ENCODE results near the gene GFPT1. TPM values are rescaled to one million over a fixed set of nuclear protein-coding genes. Genes with fewer than 3 reads are reported as not detected.

GFPT1 gene
- total and polyA plus RNA-seq, 3 experiments from 2014 or later, result 10.7 to 40.0 (median 38.7) TPM

GRCh38 chr2:69296421-69296820 lies 90.6 kb downstream of the GFPT1 start:
- CTCF ChIA-PET, result no interaction called here
- H3K9me3 ChIP-seq (ENCODE audit: low read length), result no peaks in the 10 kb centered on the region
- H3K4me1 ChIP-seq (ENCODE audit: insufficient read depth, low read length), result no peaks in the 10 kb centered on the region
- DNase-seq, result no peak
- no peaks in the 10 kb centered on the region for H3K36me3 ChIP-seq (ENCODE audit: insufficient read depth, low read length)
- no peaks in the 10 kb centered on the region for H3K4me1 Mint-ChIP-seq
- no peak overlapping the region for H3K27ac Mint-ChIP-seq
- POLR2A ChIA-PET, result no interaction called here
- H3K4me3 Mint-ChIP-seq, result no peak overlapping the region
- no peaks in the 10 kb centered on the region for H3K27me3 ChIP-seq (ENCODE audit: insufficient read depth, low read length, poor library complexity, severe bottlenecking)
- peaks cover 4 to 32% of the 10 kb centered on the region in 2 donors for H3K27me3 Mint-ChIP-seq
- no peaks in the 10 kb centered on the region for H3K9me3 Mint-ChIP-seq
- H3K27ac ChIP-seq (ENCODE audit: low read depth, low read length), result no peak overlapping the region
- H3K36me3 Mint-ChIP-seq, result no peaks in the 10 kb centered on the region
- no peak overlapping the region for H3K4me3 ChIP-seq (ENCODE audit: low read length)

- Mint-ChIP-seq H3K27ac (no peak overlapping the region), H3K4me3 (no peak overlapping the region), H3K36me3 (no peaks in the 10 kb centered on the region), H3K9me3 (no peaks in the 10 kb centered on the region), H3K27me3 (peaks cover 7 to 36% of the 10 kb centered on the region in 2 donors), H3K4me1 (no peaks in the 10 kb centered on the region)
- Histone ChIP-seq H3K36me3 (ENCODE audit: insufficient read depth, low read length) (no peaks in the 10 kb centered on the region), H3K9me3 (ENCODE audit: low read length) (no peaks in the 10 kb centered on the region), H3K27me3 (ENCODE audit: insufficient read depth, low read length, poor library complexity, severe bottlenecking) (no peaks in the 10 kb centered on the region), H3K4me3 (ENCODE audit: low read length) (no peak overlapping the region), H3K27ac (ENCODE audit: low read depth, low read length) (no peak overlapping the region), H3K4me1 (ENCODE audit: insufficient read depth, low read length) (no peaks in the 10 kb centered on the region)
- POLR2A ChIA-PET, result no interaction called here
- no peak for DNase-seq
- CTCF ChIA-PET, result no interaction called here
Measured at GRCh38 chr2:69292256-69292655, 94.8 kb downstream of the GFPT1 start.

GRCh38 chr2:69291721-69292120 lies 95.3 kb downstream of the GFPT1 start:
- H3K36me3 Mint-ChIP-seq, result no peaks in the 10 kb centered on the region
- ChIA-PET CTCF (no interaction called here), POLR2A (interaction anchor here (0.6 kb wide), 1 partner anchor 22 kb away, joined by 3 read pairs; no protein-coding TSS in a partner anchor)
- Histone ChIP-seq H3K27me3 (ENCODE audit: insufficient read depth, low read length, poor library complexity, severe bottlenecking) (no peaks in the 10 kb centered on the region), H3K36me3 (ENCODE audit: insufficient read depth, low read length) (no peaks in the 10 kb centered on the region), H3K27ac (ENCODE audit: low read depth, low read length) (no peak overlapping the region), H3K4me1 (ENCODE audit: insufficient read depth, low read length) (no peaks in the 10 kb centered on the region), H3K4me3 (ENCODE audit: low read length) (no peak overlapping the region), H3K9me3 (ENCODE audit: low read length) (no peaks in the 10 kb centered on the region)
- DNase-seq, result no peak
- no peaks in the 10 kb centered on the region for H3K4me1 Mint-ChIP-seq
- H3K9me3 Mint-ChIP-seq, result no peaks in the 10 kb centered on the region
- no peak overlapping the region for H3K4me3 Mint-ChIP-seq
- H3K27me3 Mint-ChIP-seq, result peaks cover 7 to 32% of the 10 kb centered on the region in 2 donors
- no peak overlapping the region for H3K27ac Mint-ChIP-seq

GRCh38 chr2:69291004-69291650 lies 95.9 kb downstream of the GFPT1 start:
- CTCF ChIA-PET, result no interaction called here
- no peaks in the 10 kb centered on the region for H3K9me3 Mint-ChIP-seq
- no peak overlapping the region for H3K27ac Mint-ChIP-seq
- no peaks in the 10 kb centered on the region for H3K4me1 Mint-ChIP-seq
- H3K27me3 ChIP-seq (ENCODE audit: insufficient read depth, low read length, poor library complexity, severe bottlenecking), result no peaks in the 10 kb centered on the region
- no peak overlapping the region for H3K4me3 Mint-ChIP-seq
- no peak overlapping the region for H3K27ac ChIP-seq (ENCODE audit: low read depth, low read length)
- no peak for DNase-seq
- no peaks in the 10 kb centered on the region for H3K36me3 ChIP-seq (ENCODE audit: insufficient read depth, low read length)
- H3K9me3 ChIP-seq (ENCODE audit: low read length), result no peaks in the 10 kb centered on the region
- H3K4me1 ChIP-seq (ENCODE audit: insufficient read depth, low read length), result no peaks in the 10 kb centered on the region
- no peak overlapping the region for H3K4me3 ChIP-seq (ENCODE audit: low read length)
- no peaks in the 10 kb centered on the region for H3K36me3 Mint-ChIP-seq
- H3K27me3 Mint-ChIP-seq, result peaks cover 7 to 29% of the 10 kb centered on the region in 2 donors
- POLR2A ChIA-PET, result interaction anchor here (0.6 kb wide), 1 partner anchor 21 kb away, joined by 3 read pairs; no protein-coding TSS in a partner anchor

- CTCF ChIA-PET, result no interaction called here
- H3K9me3 Mint-ChIP-seq, result no peaks in the 10 kb centered on the region
- Histone ChIP-seq H3K9me3 (ENCODE audit: low read length) (no peaks in the 10 kb centered on the region), H3K27ac (ENCODE audit: low read depth, low read length) (no peak overlapping the region), H3K4me1 (ENCODE audit: insufficient read depth, low read length) (no peaks in the 10 kb centered on the region), H3K4me3 (ENCODE audit: low read length) (no peak overlapping the region), H3K27me3 (ENCODE audit: insufficient read depth, low read length, poor library complexity, severe bottlenecking) (no peaks in the 10 kb centered on the region), H3K36me3 (ENCODE audit: insufficient read depth, low read length) (no peaks in the 10 kb centered on the region)
- POLR2A ChIA-PET, result no interaction called here
- no peak overlapping the region for H3K4me3 Mint-ChIP-seq
- no peak for DNase-seq
- H3K27ac Mint-ChIP-seq, result no peak overlapping the region
- H3K4me1 Mint-ChIP-seq, result no peaks in the 10 kb centered on the region
- H3K36me3 Mint-ChIP-seq, result no peaks in the 10 kb centered on the region
- H3K27me3 Mint-ChIP-seq, result peaks cover 4 to 18% of the 10 kb centered on the region in 2 donors
Measured at GRCh38 chr2:69288429-69288828, 98.6 kb downstream of the GFPT1 start.

GRCh38 chr2:69287544-69287943 lies 99.5 kb downstream of the GFPT1 start:
- no peaks in the 10 kb centered on the region for H3K9me3 ChIP-seq (ENCODE audit: low read length)
- Mint-ChIP-seq H3K27me3 (peaks cover 4 to 18% of the 10 kb centered on the region in 2 donors), H3K4me1 (no peaks in the 10 kb centered on the region), H3K36me3 (no peaks in the 10 kb centered on the region), H3K4me3 (no peak overlapping the region), H3K9me3 (no peaks in the 10 kb centered on the region), H3K27ac (peak overlapping the region in 1 of 8 donors; percentile 51)
- H3K27me3 ChIP-seq (ENCODE audit: insufficient read depth, low read length, poor library complexity, severe bottlenecking), result no peaks in the 10 kb centered on the region
- H3K4me3 ChIP-seq (ENCODE audit: low read length), result no peak overlapping the region
- no peaks in the 10 kb centered on the region for H3K4me1 ChIP-seq (ENCODE audit: insufficient read depth, low read length)
- POLR2A ChIA-PET, result no interaction called here
- CTCF ChIA-PET, result no interaction called here
- no peak for DNase-seq
- H3K27ac ChIP-seq (ENCODE audit: low read depth, low read length), result no peak overlapping the region
- no peaks in the 10 kb centered on the region for H3K36me3 ChIP-seq (ENCODE audit: insufficient read depth, low read length)

GRCh38 chr2:69285379-69285894 lies 101.6 kb downstream of the GFPT1 start:
- Mint-ChIP-seq H3K4me1 (no peaks in the 10 kb centered on the region), H3K36me3 (no peaks in the 10 kb centered on the region), H3K4me3 (no peak overlapping the region), H3K27me3 (peaks cover 7 to 22% of the 10 kb centered on the region in 2 donors), H3K9me3 (no peaks in the 10 kb centered on the region), H3K27ac (no peak overlapping the region)
- ChIA-PET POLR2A (no interaction called here), CTCF (no interaction called here)
- Histone ChIP-seq H3K9me3 (ENCODE audit: low read length) (no peaks in the 10 kb centered on the region), H3K36me3 (ENCODE audit: insufficient read depth, low read length) (no peaks in the 10 kb centered on the region), H3K27me3 (ENCODE audit: insufficient read depth, low read length, poor library complexity, severe bottlenecking) (no peaks in the 10 kb centered on the region), H3K27ac (ENCODE audit: low read depth, low read length) (no peak overlapping the region), H3K4me1 (ENCODE audit: insufficient read depth, low read length) (no peaks in the 10 kb centered on the region), H3K4me3 (ENCODE audit: low read length) (no peak overlapping the region)
- DNase-seq, result no peak

- ChIA-PET CTCF (no interaction called here), POLR2A (no interaction called here)
- Histone ChIP-seq H3K9me3 (ENCODE audit: low read length) (no peaks in the 10 kb centered on the region), H3K4me3 (ENCODE audit: low read length) (no peak overlapping the region), H3K27ac (ENCODE audit: low read depth, low read length) (no peak overlapping the region), H3K4me1 (ENCODE audit: insufficient read depth, low read length) (no peaks in the 10 kb centered on the region), H3K36me3 (ENCODE audit: insufficient read depth, low read length) (no peaks in the 10 kb centered on the region), H3K27me3 (ENCODE audit: insufficient read depth, low read length, poor library complexity, severe bottlenecking) (no peaks in the 10 kb centered on the region)
- H3K27ac Mint-ChIP-seq, result no peak overlapping the region
- H3K4me3 Mint-ChIP-seq, result no peak overlapping the region
- H3K27me3 Mint-ChIP-seq, result peaks cover 7 to 25% of the 10 kb centered on the region in 2 donors
- no peaks in the 10 kb centered on the region for H3K9me3 Mint-ChIP-seq
- no peak for DNase-seq
- no peaks in the 10 kb centered on the region for H3K36me3 Mint-ChIP-seq
- H3K4me1 Mint-ChIP-seq, result no peaks in the 10 kb centered on the region
Measured at GRCh38 chr2:69280796-69281412, 106.1 kb downstream of the GFPT1 start.

All from CD8-positive, alpha-beta memory T cell (primary cell).